HG03442 (cell line): ENCODE data around the gene CCT8L2.
"Not testable (repeated sequence)": the region's sequence is repeated elsewhere in the genome, so short reads cannot be mapped to it uniquely, and the experiment has no call there.

ENCODE experiments used
- ATAC-seq: cut with Tn5 transposase; IDR thresholded peaks from one replicate; pipeline ENCODE4 v1.9.1; 2021; ENCODE audit warnings: mild to moderate bottlenecking, moderate library complexity; ENCODE audit not compliant: unreplicated experiment

CCT8L2 gene

GRCh38 chr22:16592710-16593109 is at the start of gene CCT8L2:
Gene CCT8L2 (minus strand): TSS chr22:16592810. CDS start chr22:16592550, 260 bp downstream.
- not testable (repeated sequence) for ATAC-seq

GRCh38 chr22:16635442-16635841 is 42.8 kb upstream of the CCT8L2 start:
- ATAC-seq, result not testable (repeated sequence)

GRCh38 chr22:16634092-16634491 is 41.5 kb upstream of the CCT8L2 start:
- ATAC-seq, result not testable (repeated sequence)

GRCh38 chr22:16628476-16628875 is 35.9 kb upstream of the CCT8L2 start:
- not testable (repeated sequence) for ATAC-seq

- not testable (repeated sequence) for ATAC-seq
Observed at GRCh38 chr22:16625018-16625417, 32.4 kb upstream of the CCT8L2 start.

- not testable (repeated sequence) for ATAC-seq
Observed at GRCh38 chr22:16623595-16623994, 31.0 kb upstream of the CCT8L2 start.

- not testable (repeated sequence) for ATAC-seq
Observed at GRCh38 chr22:16617516-16617915, 24.9 kb upstream of the CCT8L2 start.

- ATAC-seq, result not testable (repeated sequence)
Observed at GRCh38 chr22:16616390-16616938, 23.9 kb upstream of the CCT8L2 start.

GRCh38 chr22:16615606-16616245 is 23.1 kb upstream of the CCT8L2 start:
- ATAC-seq, result not testable (repeated sequence)

- ATAC-seq, result no peak
Observed at GRCh38 chr22:16609548-16610261, 17.1 kb upstream of the CCT8L2 start.

GRCh38 chr22:16608931-16609330 is 16.3 kb upstream of the CCT8L2 start:
- ATAC-seq, result no peak

- ATAC-seq, result not testable (repeated sequence)
Observed at GRCh38 chr22:16604257-16604998, 11.8 kb upstream of the CCT8L2 start.

- ATAC-seq, result not testable (repeated sequence)
Observed at GRCh38 chr22:16603770-16604242, 11.2 kb upstream of the CCT8L2 start.

- no peak for ATAC-seq
Observed at GRCh38 chr22:16603448-16603768, 10.8 kb upstream of the CCT8L2 start.

- not testable (repeated sequence) for ATAC-seq
Observed at GRCh38 chr22:16602728-16603447, 10.3 kb upstream of the CCT8L2 start.

GRCh38 chr22:16602224-16602727 is 9.7 kb upstream of the CCT8L2 start:
- ATAC-seq, result not testable (repeated sequence)

- no peak for ATAC-seq
Observed at GRCh38 chr22:16601437-16602223, 9.0 kb upstream of the CCT8L2 start.

- ATAC-seq, result not testable (repeated sequence)
Observed at GRCh38 chr22:16600644-16601436, 8.2 kb upstream of the CCT8L2 start.

GRCh38 chr22:16599648-16600047 is 7.0 kb upstream of the CCT8L2 start:
- not testable (repeated sequence) for ATAC-seq
